CD14-positive monocyte (primary cell): ENCODE results near the gene CDT1. TPM values are rescaled to one million over a fixed set of nuclear protein-coding genes. Genes with fewer than 3 reads are reported as not detected.

Experiments
- DNase-seq, 3 donors: peaks; one replicate each; pipeline ENCODE4 v3.0.0-alpha.2; 2011 to 2022
- H2AFZ ChIP-seq: 2 replicates; pipeline ENCODE4 v1.6.0; 2012; ENCODE audit warnings: mild to moderate bottlenecking, low read depth, low read length, inconsistent platforms; ENCODE audit not compliant: insufficient read depth, poor library complexity, severe bottlenecking
- H3K27ac ChIP-seq, 2 donors: 1 replicate in 1 of 2; 2 replicates in 1 of 2; pipeline ENCODE4 v1.5.1; 2012 to 2013; ENCODE audit warnings: low read length in 2 of 2, control low read depth in 1 of 2, inconsistent platforms in 1 of 2, low read depth in 1 of 2, mild to moderate bottlenecking in 1 of 2
- H3K27me3 ChIP-seq, 2 donors: one replicate each; pipeline versions ENCODE4 v1.6.0 to v1.6.1; 2011 to 2013; ENCODE audit warnings: low read length in 2 of 2; ENCODE audit not compliant: control insufficient read depth in 2 of 2, insufficient read depth in 2 of 2
- H3K36me3 ChIP-seq, 2 donors: replicated peaks in 1 of 2; 1 replicate in 1 of 2; 2 replicates in 1 of 2; pipeline versions ENCODE4 v1.5.1 to v1.6.1; 2012 to 2013; ENCODE audit warnings: low read length in 2 of 2, control low read depth in 1 of 2, inconsistent platforms in 1 of 2, mild to moderate bottlenecking in 1 of 2; ENCODE audit not compliant: insufficient read depth in 2 of 2, control insufficient read depth in 1 of 2
- H3K4me1 ChIP-seq, 2 donors: 1 replicate in 1 of 2; 2 replicates in 1 of 2; pipeline versions ENCODE4 v1.5.1 to v1.6.1; 2012 to 2013; ENCODE audit warnings: low read length in 2 of 2, control low read depth in 1 of 2, inconsistent platforms in 1 of 2, mild to moderate bottlenecking in 1 of 2, moderate library complexity in 1 of 2; ENCODE audit not compliant: insufficient read depth in 2 of 2, control insufficient read depth in 1 of 2
- H3K4me2 ChIP-seq: replicated peaks from 2 replicates; pipeline ENCODE3; 2012; ENCODE audit warnings: low read length, moderate library complexity, mild to moderate bottlenecking; ENCODE audit not compliant: poor library complexity, severe bottlenecking; ENCODE audit errors: extremely low read depth
- H3K4me3 ChIP-seq, 3 experiments: fragments of 200-600 bp in 1 of 3; sonication (generic) in 1 of 3; replicated peaks in 1 of 3; 1 replicate in 2 of 3; 2 replicates in 1 of 3; pipeline ENCODE4 v1.5.1; 2011 to 2013; ENCODE audit warnings: low read length in 3 of 3, mild to moderate bottlenecking in 3 of 3, control low read depth in 2 of 3, low read depth in 2 of 3, inconsistent platforms in 1 of 3, moderate library complexity in 1 of 3
- H3K79me2 ChIP-seq: 2 replicates; pipeline ENCODE4 v1.6.0; 2012; ENCODE audit warnings: mild to moderate bottlenecking, control low read depth, inconsistent platforms, low read length, moderate library complexity; ENCODE audit not compliant: insufficient read depth
- H3K9ac ChIP-seq: 2 replicates; pipeline ENCODE4 v1.6.0; 2017; ENCODE audit warnings: low read length, mild to moderate bottlenecking; ENCODE audit not compliant: insufficient read depth, poor library complexity, severe bottlenecking
- H3K9me3 ChIP-seq, 2 donors: replicated peaks in 1 of 2; 1 replicate in 1 of 2; 2 replicates in 1 of 2; pipeline versions ENCODE4 v1.5.1 to v1.6.1; 2012 to 2013; ENCODE audit warnings: low read length in 2 of 2, control low read depth in 1 of 2; ENCODE audit not compliant: control insufficient read depth in 1 of 2, insufficient read depth in 1 of 2
- H4K20me1 ChIP-seq: 2 replicates; pipeline ENCODE4 v1.6.0; 2012; ENCODE audit warnings: mild to moderate bottlenecking, low read length, control low read depth, moderate library complexity; ENCODE audit not compliant: insufficient read depth
- H3K27ac Mint-ChIP-seq, 7 donors: one replicate each; pipeline ENCODE4 v1.8.0; 2020; ENCODE audit warnings: mild to moderate bottlenecking in 7 of 7, mixed read lengths in 7 of 7, moderate library complexity in 6 of 7, inconsistent platforms in 2 of 7
- H3K27me3 Mint-ChIP-seq, 3 donors: one replicate each; pipeline ENCODE4 v1.8.0; 2021 to 2022; ENCODE audit warnings: low read depth in 3 of 3, mild to moderate bottlenecking in 3 of 3, mixed read lengths in 3 of 3, moderate library complexity in 3 of 3, inconsistent platforms in 1 of 3
- H3K36me3 Mint-ChIP-seq, 2 donors: one replicate each; pipeline ENCODE4 v1.8.0; 2020; ENCODE audit warnings: mixed read lengths in 2 of 2, inconsistent platforms in 1 of 2, mild to moderate bottlenecking in 1 of 2
- H3K4me1 Mint-ChIP-seq: one replicate; pipeline ENCODE4 v1.8.0; 2020; ENCODE audit warnings: mild to moderate bottlenecking, mixed read lengths
- H3K4me3 Mint-ChIP-seq, 2 donors: one replicate each; pipeline ENCODE4 v1.8.0; 2020; ENCODE audit warnings: mild to moderate bottlenecking in 2 of 2, mixed read lengths in 2 of 2, moderate library complexity in 1 of 2
- H3K9me3 Mint-ChIP-seq, 7 donors: one replicate each; pipeline ENCODE4 v1.8.0; 2020 to 2022; ENCODE audit warnings: mixed read lengths in 7 of 7, mild to moderate bottlenecking in 6 of 7, moderate library complexity in 6 of 7, inconsistent platforms in 2 of 7
- CTCF ChIP-seq: fragments of 200-600 bp; IDR thresholded peaks from one replicate; pipeline ENCODE4 v1.8.0; 2022; ENCODE audit warnings: antibody characterized with exemption, mild to moderate bottlenecking
- WGBS: methylation state at CpG from one replicate; pipeline ENCODE4 v1.1.5; 2013; ENCODE audit warnings: missing lambda C conversion rate; ENCODE audit not compliant: insufficient coverage; 5-methylcytosine and 5-hydroxymethylcytosine counted together
- intact Hi-C, 2 donors: fragments of 100-400 bp; cut with micrococcal nuclease; formaldehyde crosslinking; loops; one replicate each; pipeline versions ENCODE4 v1.15.0 to v1.15.1; 2023
- polyA plus RNA-seq, 3 donors: library from polyadenylated mRNA; depleted of rRNA in 1 of 3; unstranded in 2 of 3; stranded (reverse) in 1 of 3; fragments of 300-500 nt in 2 of 3; fragments of >200 nt in 1 of 3; fragmentation: Illumina TruSeq in 2 of 3; gene quantifications; 1 replicate in 2 of 3; 2 replicates in 1 of 3; pipeline ENCODE4 v1.2.3, GENCODE V29; 2012 to 2021

Gene CDT1
- polyA plus RNA-seq, 3 donors = 0.07 to 0.24 (median 0.16) TPM

GRCh38 chr16:88824256-88825077, 20.9 kb downstream of the CDT1 start:
- WGBS = 95% methylated on average over 26 of the region's 33 CpGs
- intact Hi-C loops = no loop called here
- H2AFZ ChIP-seq = no peak overlapping the region
- no peaks in the 10 kb centered on the region for H3K27me3 ChIP-seq
- no peak overlapping the region for H3K4me3 ChIP-seq
- no peak overlapping the region for H3K4me3 Mint-ChIP-seq
- peaks cover 57 to 65% of the 10 kb centered on the region in 2 donors for H3K36me3 ChIP-seq
- H3K4me2 ChIP-seq = no peak overlapping the region
- no peaks in the 10 kb centered on the region for H3K9me3 Mint-ChIP-seq
- H3K9me3 ChIP-seq = no peaks in the 10 kb centered on the region
- H3K4me1 Mint-ChIP-seq = no peaks in the 10 kb centered on the region
- TF ChIP-seq CTCF = no peak
- peaks cover 27 to 64% of the 10 kb centered on the region in 2 donors for H3K36me3 Mint-ChIP-seq
- no peaks in the 10 kb centered on the region for H3K79me2 ChIP-seq
- DNase-seq = no peak
- no peaks in the 10 kb centered on the region for H3K4me1 ChIP-seq
- no peak overlapping the region for H3K9ac ChIP-seq
- H3K27ac ChIP-seq = no peak overlapping the region
- H4K20me1 ChIP-seq = peaks cover 17% of the 10 kb centered on the region
- H3K27me3 Mint-ChIP-seq = no peaks in the 10 kb centered on the region
- H3K27ac Mint-ChIP-seq = no peak overlapping the region

- Histone ChIP-seq H3K4me3 (no peak overlapping the region), H3K27me3 (no peaks in the 10 kb centered on the region), H3K9ac (no peak overlapping the region), H2AFZ (no peak overlapping the region), H4K20me1 (peaks cover 19% of the 10 kb centered on the region), H3K4me1 (no peaks in the 10 kb centered on the region), H3K4me2 (no peak overlapping the region), H3K79me2 (no peaks in the 10 kb centered on the region), H3K27ac (no peak overlapping the region), H3K9me3 (no peaks in the 10 kb centered on the region), H3K36me3 (peaks cover 58 to 71% of the 10 kb centered on the region in 2 donors)
- intact Hi-C loops = no loop called here
- DNase-seq = no peak
- no peaks in the 10 kb centered on the region for H3K27me3 Mint-ChIP-seq
- H3K36me3 Mint-ChIP-seq = peaks cover 31 to 67% of the 10 kb centered on the region in 2 donors
- WGBS = over 99% methylated on average over 11 of the region's 12 CpGs
- no peaks in the 10 kb centered on the region for H3K9me3 Mint-ChIP-seq
- no peaks in the 10 kb centered on the region for H3K4me1 Mint-ChIP-seq
- H3K27ac Mint-ChIP-seq = no peak overlapping the region
- H3K4me3 Mint-ChIP-seq = no peak overlapping the region
- TF ChIP-seq CTCF = no peak
Measured at GRCh38 chr16:88825146-88825545, 21.6 kb downstream of the CDT1 start.
